Kidney tubule cell (primary cell): ENCODE results near the gene DBN1.

Source experiments
- DNase-seq: peaks from one replicate; pipeline ENCODE4 v3.0.0-alpha.2; 2018; ENCODE audit warnings: low spot score

DBN1 gene

GRCh38 chr5:177443144-177443983, 30.1 kb downstream of the DBN1 start:
- DNase-seq = no peak

GRCh38 chr5:177442066-177442826, 31.2 kb downstream of the DBN1 start:
- no peak for DNase-seq

GRCh38 chr5:177440990-177441780, 32.2 kb downstream of the DBN1 start:
- DNase-seq = no peak

GRCh38 chr5:177440211-177440989, 33.0 kb downstream of the DBN1 start:
- no peak for DNase-seq

- no peak for DNase-seq
Measured at GRCh38 chr5:177439518-177440053, 33.8 kb downstream of the DBN1 start.

- DNase-seq = no peak
Measured at GRCh38 chr5:177438468-177438867, 35.0 kb downstream of the DBN1 start.

- DNase-seq = no peak
Measured at GRCh38 chr5:177437623-177438022, 35.8 kb downstream of the DBN1 start.

- no peak for DNase-seq
Measured at GRCh38 chr5:177435847-177436536, 37.4 kb downstream of the DBN1 start.

GRCh38 chr5:177434942-177435738, 38.3 kb downstream of the DBN1 start:
- DNase-seq = no peak

- DNase-seq = peak; percentile 30
Measured at GRCh38 chr5:177434437-177434836, 39.0 kb downstream of the DBN1 start.

- no peak for DNase-seq
Measured at GRCh38 chr5:177433658-177434217, 39.7 kb downstream of the DBN1 start.

- no peak for DNase-seq
Measured at GRCh38 chr5:177432839-177433657, 40.4 kb downstream of the DBN1 start.

- DNase-seq = no peak
Measured at GRCh38 chr5:177432143-177432838, 41.1 kb downstream of the DBN1 start.

- DNase-seq = no peak
Measured at GRCh38 chr5:177431317-177432142, 41.9 kb downstream of the DBN1 start.

GRCh38 chr5:177430972-177431316, 42.5 kb downstream of the DBN1 start:
- DNase-seq = no peak

GRCh38 chr5:177430140-177430951, 43.1 kb downstream of the DBN1 start:
- DNase-seq = no peak
